Measurements from ENCODE around the gene PRKCD.

The PRKCD gene

DNA sequence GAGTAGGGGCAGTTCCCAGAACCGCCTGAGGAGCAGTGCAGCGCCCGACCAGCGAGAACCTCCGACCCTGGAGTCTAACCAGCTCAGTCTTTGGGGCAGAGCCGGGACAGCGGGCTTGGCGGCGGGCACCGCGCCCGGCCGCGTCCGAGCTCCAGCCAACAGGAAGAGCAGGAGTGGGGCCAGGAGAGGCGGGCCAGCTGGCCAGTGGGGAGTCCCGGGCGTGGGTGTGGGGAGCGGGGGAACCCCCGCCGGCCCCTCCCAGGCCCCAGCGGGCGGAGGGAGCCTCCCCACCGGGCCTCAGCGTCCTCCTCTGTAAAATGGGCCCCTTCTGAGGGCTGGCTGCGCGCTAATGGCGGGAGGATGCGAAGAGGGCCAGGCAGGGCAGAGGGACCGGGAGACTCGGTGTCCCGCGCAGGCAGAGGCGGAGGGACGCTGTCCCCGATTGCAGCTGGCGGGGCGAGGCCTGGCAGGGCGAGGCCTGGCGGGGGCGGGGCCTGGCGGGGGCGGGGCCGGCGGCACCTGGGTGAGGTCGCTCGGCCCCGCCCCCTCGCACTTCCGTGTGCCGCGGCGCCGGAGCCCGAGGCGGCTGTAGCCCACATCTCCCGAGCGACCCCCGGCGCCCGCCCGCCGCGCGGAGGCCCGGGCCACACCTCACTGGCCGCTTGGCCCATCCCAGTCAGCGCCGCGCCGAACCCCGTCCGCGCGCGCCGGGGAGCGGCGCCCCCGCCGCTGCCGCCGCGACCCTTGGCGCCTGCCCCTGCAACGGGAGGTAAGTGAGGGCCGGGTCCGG lies at the start of gene PRKCD:
Gene PRKCD (plus strand): TSS at position 550 of the 790 bp plus-strand sequence. CDS start 17,214 bp downstream, outside the sequence.
- H3K4me3 Mint-ChIP-seq = peak within 1 kb of the TSS; percentile 80
- peak within 1 kb of the TSS; percentile 90 for H3K27ac Mint-ChIP-seq
- peak; percentile 78 for ATAC-seq
- H3K9me3 Mint-ChIP-seq = no peaks in the 10 kb centered on the region
- H3K36me3 Mint-ChIP-seq = peaks cover 13% of the 10 kb centered on the region
- H3K4me1 Mint-ChIP-seq = peaks cover 26% of the 10 kb centered on the region
- DNase-seq (ENCODE audit: low spot score in 2 of 2) = peak; percentile 66 to 86

DNA sequence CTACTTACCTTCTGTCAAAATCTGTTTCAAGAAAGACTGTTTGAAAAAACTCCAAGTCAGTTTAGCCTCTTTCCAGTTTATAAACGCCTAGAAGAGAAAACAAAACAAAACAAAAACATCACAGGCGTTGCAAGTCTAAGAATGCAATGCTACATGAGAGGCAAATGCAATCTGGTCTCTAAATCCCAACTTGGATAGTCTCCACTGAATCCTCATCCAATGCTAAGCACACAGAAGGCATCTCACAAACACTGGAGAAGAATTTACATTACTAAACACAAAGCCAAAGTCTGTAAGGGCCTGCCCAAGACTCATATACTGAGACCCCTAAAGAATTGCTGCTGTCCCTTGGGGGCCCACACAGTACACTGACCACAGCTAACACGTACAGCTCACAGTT lies 49.2 kb upstream of the PRKCD start:
- peaks cover 17% of the 10 kb centered on the region for H3K4me1 Mint-ChIP-seq
- no peak overlapping the region for H3K27ac Mint-ChIP-seq
- H3K4me3 Mint-ChIP-seq = no peak overlapping the region
- DNase-seq (ENCODE audit: low spot score in 2 of 2) (no peak), ATAC-seq (no peak)
- no peaks in the 10 kb centered on the region for H3K9me3 Mint-ChIP-seq
- peaks cover 55% of the 10 kb centered on the region for H3K36me3 Mint-ChIP-seq

- Mint-ChIP-seq H3K36me3 (peaks cover 49% of the 10 kb centered on the region), H3K4me1 (peaks cover 22% of the 10 kb centered on the region), H3K27ac (no peak overlapping the region), H3K4me3 (no peak overlapping the region), H3K9me3 (no peaks in the 10 kb centered on the region)
- ATAC-seq (no peak), DNase-seq (ENCODE audit: low spot score in 2 of 2) (no peak)
Observed at GRCh38 chr3:53113293-53114010, 47.6 kb upstream of the PRKCD start.

DNA sequence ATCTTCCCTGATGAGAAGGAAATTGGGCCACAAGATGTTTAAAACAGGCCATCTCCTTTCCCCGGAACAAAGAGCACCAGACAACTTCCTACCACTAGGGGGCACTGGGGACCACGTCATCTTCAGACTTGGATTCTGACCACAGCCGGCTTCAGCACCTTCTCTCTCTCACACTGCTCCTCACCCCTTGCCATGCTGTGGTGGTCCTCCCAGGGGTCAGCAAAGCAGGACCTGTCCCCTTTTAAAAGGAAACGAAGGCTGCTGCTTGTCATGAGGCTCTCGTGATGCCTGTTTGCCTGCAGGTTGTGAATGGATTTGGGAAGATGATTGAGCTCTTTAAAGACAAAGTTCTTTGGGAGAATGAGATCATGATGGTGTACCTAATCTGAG lies 47.0 kb upstream of the PRKCD start:
- Mint-ChIP-seq H3K4me1 (peaks cover 18% of the 10 kb centered on the region), H3K9me3 (no peaks in the 10 kb centered on the region), H3K4me3 (no peak overlapping the region), H3K36me3 (peaks cover 49% of the 10 kb centered on the region), H3K27ac (no peak overlapping the region)
- peak; percentile 72 for ATAC-seq
- DNase-seq (ENCODE audit: low spot score in 2 of 2) = peak; percentile 71 to 89

- no peak for DNase-seq (ENCODE audit: low spot score in 2 of 2)
- no peak overlapping the region for H3K27ac Mint-ChIP-seq
- no peak overlapping the region for H3K4me3 Mint-ChIP-seq
- H3K36me3 Mint-ChIP-seq = peaks cover 49% of the 10 kb centered on the region
- peaks cover 13% of the 10 kb centered on the region for H3K4me1 Mint-ChIP-seq
- no peaks in the 10 kb centered on the region for H3K9me3 Mint-ChIP-seq
- ATAC-seq = peak; percentile 97
Observed at GRCh38 chr3:53114412-53115074, 46.5 kb upstream of the PRKCD start.

DNA sequence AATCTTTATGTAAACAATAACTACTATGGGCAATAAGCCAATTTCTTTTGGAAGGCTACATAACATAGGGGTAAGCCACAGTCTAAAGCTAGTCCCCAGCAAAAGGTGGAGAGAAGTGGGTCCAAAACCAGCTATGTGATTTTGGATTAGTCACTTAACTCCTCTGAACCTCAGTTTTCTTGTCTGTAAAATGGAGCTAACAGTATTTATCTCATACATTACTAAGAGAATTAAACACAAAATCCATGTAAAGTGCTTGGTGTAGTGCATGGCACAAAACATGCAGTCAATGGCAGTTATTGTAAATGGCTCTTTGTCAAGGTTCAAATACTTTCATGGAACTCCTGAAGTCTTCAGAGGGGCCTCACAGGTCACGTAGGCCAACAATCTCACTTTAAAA lies 44.1 kb upstream of the PRKCD start:
- no peak for DNase-seq (ENCODE audit: low spot score in 2 of 2)
- ATAC-seq = no peak
- Mint-ChIP-seq H3K9me3 (no peaks in the 10 kb centered on the region), H3K4me1 (peaks cover 5% of the 10 kb centered on the region), H3K27ac (no peak overlapping the region), H3K36me3 (peaks cover 44% of the 10 kb centered on the region), H3K4me3 (no peak overlapping the region)

DNA sequence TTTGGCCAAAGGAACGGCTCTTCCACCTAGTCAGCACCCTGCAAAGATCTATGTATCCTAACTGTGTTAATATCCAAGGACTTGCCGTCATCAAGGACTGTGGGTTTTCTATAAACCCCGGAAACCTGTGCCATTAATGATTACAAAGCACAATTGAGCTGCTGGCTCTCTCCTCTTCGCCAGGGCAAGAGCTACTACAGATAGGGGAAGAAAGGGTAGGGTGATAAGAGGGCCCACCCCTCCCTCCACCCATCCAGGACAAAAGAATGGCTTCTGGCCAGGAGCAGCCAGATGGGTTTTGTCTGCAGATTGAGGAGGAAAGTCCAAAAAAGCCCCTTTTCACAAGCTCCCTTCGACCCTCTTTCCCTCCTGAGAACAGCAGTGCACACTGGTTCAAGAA lies 40.7 kb upstream of the PRKCD start:
- peak overlapping the region; percentile 29 for H3K27ac Mint-ChIP-seq
- H3K36me3 Mint-ChIP-seq = peaks cover 72% of the 10 kb centered on the region

DNA sequence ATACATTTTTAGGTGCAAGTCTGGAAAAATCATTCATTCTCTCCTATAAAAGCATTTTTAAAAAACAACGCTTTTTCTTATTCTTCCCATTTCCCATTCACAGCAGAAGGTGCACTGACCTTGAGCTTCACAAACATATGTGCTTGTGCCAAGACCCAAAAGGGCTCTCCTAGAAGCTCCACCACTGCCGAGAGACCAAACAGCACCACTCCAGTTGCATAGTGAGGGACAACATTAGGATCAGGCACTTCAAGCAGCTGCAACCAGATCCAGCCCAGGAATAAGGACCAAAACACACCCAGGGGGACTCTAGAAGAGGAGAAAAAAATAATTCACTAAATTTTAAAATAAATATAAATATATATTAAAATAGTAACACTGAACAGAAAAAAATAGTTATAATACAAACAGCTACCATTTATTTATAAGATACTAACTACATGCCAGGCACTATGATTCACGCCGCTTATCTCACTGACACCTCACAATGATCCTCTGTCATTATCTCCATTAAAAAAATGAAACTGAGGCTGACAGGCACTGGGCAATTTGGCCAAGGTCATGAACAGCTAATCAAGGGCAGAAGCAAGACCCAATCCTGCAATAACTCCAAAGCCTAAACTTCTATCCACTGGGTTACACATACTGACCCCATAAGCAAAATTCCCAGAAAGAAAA lies 38.6 kb upstream of the PRKCD start:
- Mint-ChIP-seq H3K4me3 (no peak overlapping the region), H3K9me3 (no peaks in the 10 kb centered on the region), H3K36me3 (peaks cover 82% of the 10 kb centered on the region), H3K27ac (no peak overlapping the region), H3K4me1 (peaks cover 5% of the 10 kb centered on the region)
- DNase-seq (ENCODE audit: low spot score in 2 of 2) = no peak
- ATAC-seq = no peak

More for the DNA sequence above, 40.7 kb upstream of the PRKCD start:
- Mint-ChIP-seq H3K9me3 (no peaks in the 10 kb centered on the region), H3K4me1 (peaks cover 5% of the 10 kb centered on the region), H3K4me3 (no peak overlapping the region)
- DNase-seq (ENCODE audit: low spot score in 2 of 2) (no peak), ATAC-seq (no peak)

DNA sequence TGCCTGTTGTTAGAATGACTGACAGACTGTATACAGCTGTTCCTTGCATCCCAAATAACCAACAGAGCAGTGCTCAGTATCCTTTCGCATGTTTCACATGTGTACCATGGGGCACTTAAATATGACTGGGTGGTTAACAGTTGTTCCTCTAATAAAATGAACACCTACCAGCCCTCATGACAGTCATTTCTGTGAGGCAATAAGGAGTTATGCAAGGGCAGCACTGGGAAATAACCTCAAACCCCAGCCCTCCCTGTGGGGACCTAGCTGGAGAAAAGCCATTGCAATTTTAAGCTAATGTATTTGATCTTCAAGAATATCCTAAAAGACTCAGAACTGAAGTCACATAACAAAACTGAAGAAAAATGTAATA lies 38.1 kb upstream of the PRKCD start:
- no peaks in the 10 kb centered on the region for H3K9me3 Mint-ChIP-seq
- DNase-seq (ENCODE audit: low spot score in 2 of 2) = no peak
- no peak overlapping the region for H3K4me3 Mint-ChIP-seq
- ATAC-seq = no peak
- no peak overlapping the region for H3K27ac Mint-ChIP-seq
- peaks cover 79% of the 10 kb centered on the region for H3K36me3 Mint-ChIP-seq
- peaks cover 4% of the 10 kb centered on the region for H3K4me1 Mint-ChIP-seq

DNA sequence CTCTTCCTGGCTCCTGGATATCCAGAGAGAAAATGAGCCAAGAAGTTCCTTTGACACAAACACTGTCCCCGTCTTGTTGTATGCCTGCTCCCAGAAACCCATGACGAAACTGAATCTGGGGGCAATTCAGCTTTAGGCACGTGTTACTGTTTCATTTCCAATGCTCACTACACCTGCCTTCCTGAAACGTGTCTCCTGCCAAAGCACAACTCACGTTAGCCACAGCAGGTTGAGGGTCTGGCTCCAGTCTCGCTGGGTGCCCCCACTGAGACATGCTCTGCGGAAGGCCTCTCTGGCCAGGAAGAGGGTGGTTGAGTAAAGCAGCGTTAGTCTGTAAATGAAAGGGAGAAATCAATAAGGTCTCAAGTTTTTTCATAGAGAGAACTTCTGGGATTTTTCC lies 37.5 kb upstream of the PRKCD start:
- Mint-ChIP-seq H3K4me3 (no peak overlapping the region), H3K27ac (peak overlapping the region; percentile 40), H3K9me3 (no peaks in the 10 kb centered on the region), H3K4me1 (no peaks in the 10 kb centered on the region), H3K36me3 (peaks cover 73% of the 10 kb centered on the region)
- no peak for DNase-seq (ENCODE audit: low spot score in 2 of 2)
- no peak for ATAC-seq

DNA sequence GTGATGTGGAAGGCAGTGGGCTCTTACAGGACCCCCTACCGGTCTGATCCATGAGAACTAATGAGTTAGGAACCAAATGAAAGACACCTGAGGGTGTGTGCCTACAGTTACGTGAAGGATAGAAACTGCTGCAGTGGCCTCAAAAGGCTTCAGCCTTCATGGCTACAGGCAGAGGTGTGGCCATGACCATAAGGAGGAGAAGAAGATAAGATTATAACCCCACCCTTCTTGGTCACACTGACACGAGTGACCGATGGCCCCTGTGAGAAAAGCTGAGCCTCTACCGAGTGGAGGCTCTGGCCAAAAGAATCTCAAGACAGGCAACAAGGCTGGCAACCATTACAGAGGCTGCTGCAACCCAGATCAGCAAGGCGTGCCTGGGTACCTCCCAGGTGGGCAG lies 37.1 kb upstream of the PRKCD start:
- H3K9me3 Mint-ChIP-seq = no peaks in the 10 kb centered on the region
- no peaks in the 10 kb centered on the region for H3K4me1 Mint-ChIP-seq
- DNase-seq (ENCODE audit: low spot score in 2 of 2) = no peak
- H3K4me3 Mint-ChIP-seq = no peak overlapping the region
- ATAC-seq = no peak
- peak overlapping the region; percentile 40 for H3K27ac Mint-ChIP-seq
- H3K36me3 Mint-ChIP-seq = peaks cover 68% of the 10 kb centered on the region

DNA sequence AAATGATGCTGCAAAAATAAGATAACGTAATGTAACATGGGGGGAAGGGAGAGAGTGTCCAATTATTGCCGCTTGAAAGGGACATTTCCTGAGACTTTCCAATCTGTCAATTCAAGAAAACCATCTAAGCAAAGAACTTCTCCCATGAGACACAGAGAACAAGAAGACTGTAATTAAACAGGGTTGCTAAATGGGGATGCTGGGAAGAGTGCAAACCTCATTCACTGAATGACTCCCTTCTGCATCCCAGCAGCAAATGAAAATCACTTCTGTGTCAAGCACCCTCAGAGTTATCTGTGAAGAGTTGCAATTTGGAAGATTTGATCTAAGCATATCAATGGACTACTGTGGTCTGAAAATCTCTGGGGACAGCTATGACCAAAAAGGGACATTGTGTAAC lies 34.4 kb upstream of the PRKCD start:
- Mint-ChIP-seq H3K27ac (no peak overlapping the region), H3K36me3 (peaks cover 54% of the 10 kb centered on the region), H3K4me1 (peaks cover 18% of the 10 kb centered on the region), H3K9me3 (no peaks in the 10 kb centered on the region), H3K4me3 (no peak overlapping the region)
- no peak for DNase-seq (ENCODE audit: low spot score in 2 of 2)
- no peak for ATAC-seq

- no peak for DNase-seq (ENCODE audit: low spot score in 2 of 2)
- ATAC-seq = no peak
- Mint-ChIP-seq H3K9me3 (no peaks in the 10 kb centered on the region), H3K4me3 (peak overlapping the region; percentile 85), H3K27ac (peak overlapping the region; percentile 97), H3K4me1 (peaks cover 18% of the 10 kb centered on the region), H3K36me3 (peaks cover 26% of the 10 kb centered on the region)
Observed at GRCh38 chr3:53129344-53129743, 31.7 kb upstream of the PRKCD start.

GRCh38 chr3:53130179-53131061 lies 30.6 kb upstream of the PRKCD start, which contains the start of gene RFT1:
Gene RFT1, minus strand, starts transcription at chr3:53130435. Its CDS starts 35 bp downstream, at chr3:53130400.
- Mint-ChIP-seq H3K4me1 (peaks cover 18% of the 10 kb centered on the region), H3K36me3 (peaks cover 15% of the 10 kb centered on the region), H3K27ac (peak within 1 kb of the TSS; percentile 97), H3K9me3 (no peaks in the 10 kb centered on the region), H3K4me3 (peak within 1 kb of the TSS; percentile 85)
- peak; percentile 97 to 98 for DNase-seq (ENCODE audit: low spot score in 2 of 2)
- peak; percentile 96 for ATAC-seq

Measured in stimulated activated effector memory CD8-positive, alpha-beta T cell treated with anti-CD3 and anti-CD28 coated beads, Interleukin-12 subunit alpha, Interleukin-12 subunit beta, amount 100 ng/mL, for 72 hours (primary cell).